ENCODE data around the gene ATP13A3.

Gene ATP13A3

DNA sequence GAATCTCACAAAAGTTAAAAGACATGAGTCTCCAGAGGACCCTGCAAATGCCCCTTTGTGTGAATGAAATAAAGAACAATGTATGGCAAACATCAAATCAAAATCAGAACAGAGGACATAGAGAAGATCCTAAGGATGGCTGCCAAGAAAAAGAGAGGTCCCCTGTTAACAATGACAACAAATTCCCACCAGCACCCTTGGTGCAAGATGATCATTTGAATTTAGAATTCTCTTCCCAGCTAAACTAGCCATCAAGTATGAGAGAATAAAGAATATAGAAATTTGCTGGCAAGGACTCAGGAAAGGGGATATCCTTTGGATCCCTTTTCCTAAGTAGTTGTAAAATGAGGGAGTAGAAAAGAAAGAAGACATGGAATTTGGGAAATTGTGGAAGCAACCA is 96.0 kb downstream of the ATP13A3 start:
- no peak for DNase-seq

DNA sequence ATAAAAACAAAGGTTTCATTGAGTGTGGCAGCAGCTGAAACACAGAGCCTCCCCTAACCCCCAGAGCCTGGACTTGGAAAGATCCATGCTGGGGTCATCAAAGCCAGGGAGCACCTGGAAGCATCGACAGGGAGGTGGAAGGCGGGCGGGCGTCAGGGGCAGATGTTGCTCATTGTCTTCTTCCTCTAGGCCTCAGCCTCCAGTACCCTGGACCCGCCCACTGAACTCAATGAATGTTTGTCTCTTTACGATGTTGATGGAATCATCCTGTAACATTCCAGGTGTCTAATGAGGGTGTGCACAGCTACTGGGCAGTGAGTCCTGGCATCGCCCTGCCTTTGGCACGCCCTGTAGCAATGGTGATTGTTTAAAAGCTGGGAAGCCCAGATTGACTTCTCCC is 97.5 kb downstream of the ATP13A3 start:
- no peak for DNase-seq

DNA sequence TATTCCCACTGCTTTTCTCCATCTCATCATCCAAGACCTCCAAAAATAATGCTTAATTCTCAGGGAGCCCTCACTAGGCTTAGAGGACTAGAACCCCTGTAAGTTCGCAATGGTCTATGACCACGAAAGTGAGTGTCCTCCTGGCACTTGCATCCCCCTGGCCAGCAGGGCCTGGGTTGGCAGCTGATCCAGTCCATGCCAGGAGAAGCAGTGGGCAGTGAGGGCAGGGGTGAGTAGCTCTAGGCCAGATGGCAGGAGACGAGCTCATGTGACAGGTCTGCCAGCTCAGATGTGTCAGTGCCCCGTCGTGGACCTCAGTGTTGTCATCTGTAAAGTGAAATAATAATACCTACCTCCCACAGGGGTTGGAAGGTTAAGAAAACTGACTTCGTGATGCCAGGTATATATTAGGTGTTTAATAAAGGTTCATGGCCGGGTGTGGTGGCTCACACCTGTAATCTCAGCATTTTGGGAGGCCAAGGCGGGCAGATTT is 98.8 kb downstream of the ATP13A3 start:
- no peak for DNase-seq

DNA sequence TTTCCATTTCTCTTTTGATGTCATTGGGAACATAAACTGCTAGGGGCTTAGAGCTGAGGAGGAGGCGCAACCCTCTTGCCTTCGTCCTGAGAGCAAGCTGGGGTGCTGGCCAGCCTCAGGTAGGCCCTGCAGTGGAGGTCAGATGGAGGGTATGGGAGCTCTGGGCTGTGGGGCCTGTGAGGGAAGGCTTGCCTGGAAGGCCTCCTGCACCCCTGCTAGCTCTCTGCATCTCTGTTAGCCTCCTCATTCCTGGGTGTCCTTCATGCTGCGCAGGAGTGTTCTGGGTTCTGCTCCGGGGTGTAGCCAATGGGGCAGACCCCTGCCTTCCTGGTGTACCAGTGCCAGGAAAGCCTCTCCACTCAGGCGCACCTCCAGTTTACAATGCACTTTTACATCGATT is 99.5 kb downstream of the ATP13A3 start:
- no peak for DNase-seq

DNA sequence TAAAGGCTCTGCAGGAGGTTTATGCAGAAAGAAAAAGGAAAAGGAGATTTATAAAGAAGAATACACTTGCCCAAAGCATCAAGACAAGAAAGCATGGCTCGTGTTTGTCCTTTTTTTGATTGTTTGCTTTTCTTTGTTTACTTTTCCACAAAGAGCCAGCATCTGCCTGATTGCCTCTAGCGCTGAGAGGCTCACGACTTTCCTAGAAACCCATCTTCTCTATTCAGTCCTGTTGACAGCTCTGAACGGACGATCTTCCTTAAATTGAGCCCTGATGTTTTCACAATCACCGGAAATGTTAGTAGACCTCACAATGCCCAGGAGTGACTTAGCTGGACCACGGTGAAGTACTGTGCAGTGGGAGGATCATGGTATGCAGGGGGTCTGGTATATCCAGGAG is 100.2 kb downstream of the ATP13A3 start:
- DNase-seq = no peak

DNA sequence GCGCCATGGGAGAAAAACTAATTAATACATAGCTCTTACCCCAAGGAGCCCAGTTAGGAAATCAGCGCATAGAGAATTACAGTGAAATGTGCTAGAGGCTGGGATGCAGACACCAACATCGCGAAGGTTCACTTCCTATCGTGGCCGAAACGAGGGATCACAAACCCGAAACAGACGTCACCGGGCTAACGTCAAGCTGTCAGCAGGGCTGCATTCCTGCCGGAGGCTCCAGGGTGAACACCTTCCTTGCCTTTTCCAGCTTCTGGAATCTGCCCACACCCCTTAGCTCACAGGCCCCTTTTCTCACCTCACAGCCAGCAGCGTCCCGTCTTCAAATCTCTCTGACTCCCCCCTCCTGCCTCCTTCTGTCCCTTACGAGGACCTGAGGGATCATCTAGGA is 100.7 kb downstream of the ATP13A3 start:
- no peak for DNase-seq

DNA sequence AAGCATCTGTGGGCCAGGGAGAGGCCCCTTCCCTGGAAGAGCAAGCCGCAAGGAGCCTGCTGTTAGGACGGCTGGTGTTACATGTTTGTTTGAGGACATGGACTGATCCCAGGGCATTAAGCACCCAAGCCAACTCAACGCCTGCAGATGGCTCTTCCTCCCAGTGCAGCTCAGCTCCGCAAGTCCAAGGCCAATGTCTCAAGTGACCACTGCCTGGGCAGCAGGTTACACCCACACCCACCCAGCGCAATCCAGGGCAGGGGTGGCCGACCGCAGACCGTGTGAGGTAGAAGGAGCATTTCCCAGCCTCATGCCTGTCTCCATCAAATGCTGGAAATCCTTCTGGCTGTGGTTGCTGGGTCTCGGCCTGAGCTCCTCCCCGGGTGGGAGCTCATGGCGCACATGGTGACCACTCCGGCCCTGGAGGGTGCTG is 102.2 kb downstream of the ATP13A3 start:
- DNase-seq = no peak

DNA sequence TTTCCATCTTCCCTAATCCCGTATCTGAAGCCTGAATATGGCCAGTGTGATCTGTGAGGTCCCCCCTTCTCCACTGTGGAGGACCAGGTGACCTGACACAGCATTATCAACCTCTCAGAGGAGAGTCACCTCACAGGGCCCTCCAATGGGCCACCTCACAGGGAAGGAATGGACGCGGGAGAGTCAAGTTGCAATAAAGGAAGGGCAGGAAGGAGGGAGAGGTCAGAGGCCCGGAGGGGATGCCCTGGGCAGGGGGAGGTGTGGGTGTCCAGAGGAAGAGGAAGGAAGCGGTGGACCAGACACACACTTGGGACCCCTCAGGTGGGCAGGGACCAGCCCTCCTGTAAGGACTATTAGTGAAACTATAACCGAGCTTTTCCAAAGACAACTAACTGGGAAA is 102.6 kb downstream of the ATP13A3 start:
- DNase-seq = no peak

DNA sequence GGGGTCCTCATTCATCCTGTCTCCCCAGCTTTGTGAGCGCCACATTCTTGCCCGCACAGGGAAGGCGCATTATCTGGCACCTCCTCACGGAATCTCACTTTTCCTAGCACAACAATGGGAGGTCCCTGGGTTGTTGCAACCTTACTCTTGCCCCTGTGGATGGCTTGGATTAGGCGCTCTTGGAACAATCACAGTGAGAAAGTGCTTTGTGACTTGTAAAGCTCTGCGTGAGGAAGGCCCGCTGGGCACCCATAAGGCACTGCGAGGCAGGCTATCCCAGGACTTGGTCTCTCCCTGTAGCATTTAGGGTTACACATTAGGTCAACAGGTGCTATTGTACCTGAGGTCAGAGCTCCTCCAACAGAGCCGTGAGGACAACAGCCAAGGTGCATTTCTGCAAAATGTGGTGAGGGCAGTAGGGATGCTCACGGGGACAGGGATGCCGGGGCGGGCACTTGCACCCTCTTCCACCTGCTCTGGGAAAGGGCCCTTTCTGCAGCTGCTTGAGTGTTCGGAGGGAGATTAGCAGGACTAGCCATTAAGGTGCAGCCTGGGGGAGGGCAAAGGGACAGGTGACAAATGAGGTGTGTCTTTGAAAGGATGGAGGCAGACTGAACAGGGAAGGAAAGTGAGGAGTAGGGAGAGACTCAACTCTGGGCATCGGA is 103.4 kb downstream of the ATP13A3 start:
- DNase-seq = no peak

DNA sequence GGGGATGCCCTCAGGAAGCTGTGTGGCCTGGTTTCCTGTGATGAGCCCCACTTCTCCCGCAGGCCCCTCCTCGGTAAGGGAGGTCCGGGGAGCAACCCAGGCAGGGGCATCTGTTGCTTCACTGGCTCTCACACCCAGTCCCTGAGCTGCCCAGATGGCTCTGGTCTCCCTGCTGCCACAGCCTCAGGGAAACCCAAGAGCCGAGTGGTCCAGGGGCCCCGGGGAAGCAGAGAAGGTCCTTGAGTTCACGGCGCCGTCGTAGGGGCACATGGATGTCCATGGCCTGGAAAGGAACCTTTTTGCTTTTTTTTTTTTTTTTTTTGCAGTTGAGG is 103.9 kb downstream of the ATP13A3 start:
- DNase-seq = no peak

DNA sequence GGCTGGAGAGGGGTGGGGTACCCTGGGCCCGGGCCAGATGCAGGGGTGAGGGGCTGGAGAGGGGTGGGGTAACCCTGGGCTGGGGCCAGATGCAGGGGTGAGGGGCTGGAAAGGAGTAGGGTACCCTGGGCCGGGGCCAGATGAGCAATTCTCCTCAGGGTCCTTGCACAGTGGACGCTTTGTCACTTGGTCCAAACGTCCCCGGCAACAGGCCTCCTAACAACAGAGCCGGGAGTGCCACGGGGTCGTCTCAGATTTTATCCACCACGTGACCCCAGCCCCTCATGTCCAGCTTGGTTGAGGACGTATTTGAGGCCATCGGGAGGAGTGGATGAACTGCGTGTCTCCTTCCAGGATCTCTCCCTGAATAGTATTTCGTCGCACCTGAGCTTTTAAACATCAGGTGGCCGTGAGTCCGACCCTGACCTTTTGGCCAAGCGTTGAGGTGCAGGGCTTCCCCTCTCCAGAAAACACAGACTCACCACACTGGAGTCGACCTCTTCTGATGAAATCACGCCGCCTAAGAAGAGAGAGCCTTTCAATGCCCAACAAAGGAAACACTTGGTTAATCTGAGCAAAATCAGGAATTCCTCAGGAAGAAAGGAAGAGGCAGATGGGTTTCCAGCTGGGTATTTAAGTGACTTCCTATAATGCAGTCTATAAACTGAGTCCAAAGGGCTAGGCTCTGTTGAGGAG is 104.5 kb downstream of the ATP13A3 start:
- no peak for DNase-seq

DNA sequence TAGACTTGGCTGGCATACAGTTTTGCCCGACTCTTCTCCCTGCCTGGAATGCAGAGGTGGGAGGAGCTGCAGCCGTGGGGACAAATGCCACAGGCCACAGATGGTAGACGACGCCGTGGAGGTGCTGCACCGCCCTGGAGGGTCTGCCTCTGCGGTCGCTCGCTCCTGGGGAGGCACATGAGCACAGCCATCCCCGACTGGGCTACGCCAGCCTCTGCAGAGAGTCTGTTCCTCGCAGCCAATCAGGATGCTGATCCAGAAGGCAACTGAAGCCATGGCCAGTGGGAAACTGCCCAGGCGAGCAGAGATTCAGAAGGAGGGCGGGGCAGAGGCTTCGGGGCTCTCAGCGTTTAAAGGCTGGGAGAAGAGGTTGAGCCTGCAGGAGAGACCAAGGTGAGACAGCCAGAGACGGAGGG is 105.3 kb downstream of the ATP13A3 start:
- no peak for DNase-seq

DNA sequence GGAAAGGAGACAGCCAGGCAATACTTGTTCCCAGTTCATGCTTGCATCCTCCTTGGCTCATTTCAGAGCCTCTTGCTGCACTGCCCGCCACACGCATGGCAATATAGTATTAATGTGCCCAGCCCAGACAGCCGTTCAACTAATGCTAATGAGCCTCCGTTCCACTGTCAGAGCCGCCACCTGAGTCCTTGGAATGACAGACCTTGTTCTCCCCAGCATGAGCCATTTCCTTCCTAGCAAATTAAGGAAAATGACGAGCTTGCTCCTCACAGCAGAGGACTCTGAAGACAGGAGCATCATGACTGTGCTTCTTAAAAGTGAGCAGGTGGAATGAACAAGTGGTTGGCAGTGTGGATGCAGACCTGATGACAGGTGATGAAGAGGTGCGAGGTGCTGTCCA is 106.5 kb downstream of the ATP13A3 start:
- DNase-seq = no peak

DNA sequence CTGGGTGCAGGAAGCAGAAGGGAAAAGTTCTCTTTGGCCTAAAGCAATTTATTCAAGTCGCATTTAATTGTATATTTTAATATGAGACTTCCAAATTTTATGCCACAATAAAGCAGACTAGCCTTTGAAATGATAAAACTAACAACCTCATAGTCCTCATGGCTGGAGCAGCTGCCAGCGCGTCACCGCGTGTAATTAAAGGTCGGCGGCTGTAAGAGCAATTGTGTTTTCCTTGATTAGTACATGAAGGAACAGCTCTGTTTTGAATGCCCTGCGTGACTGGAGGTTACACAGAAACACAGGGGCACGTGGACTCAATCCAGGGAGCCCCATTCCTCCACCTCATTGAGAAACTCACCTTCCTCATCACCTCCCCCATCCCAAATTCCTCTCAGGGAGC is 107.2 kb downstream of the ATP13A3 start:
- no peak for DNase-seq

DNA sequence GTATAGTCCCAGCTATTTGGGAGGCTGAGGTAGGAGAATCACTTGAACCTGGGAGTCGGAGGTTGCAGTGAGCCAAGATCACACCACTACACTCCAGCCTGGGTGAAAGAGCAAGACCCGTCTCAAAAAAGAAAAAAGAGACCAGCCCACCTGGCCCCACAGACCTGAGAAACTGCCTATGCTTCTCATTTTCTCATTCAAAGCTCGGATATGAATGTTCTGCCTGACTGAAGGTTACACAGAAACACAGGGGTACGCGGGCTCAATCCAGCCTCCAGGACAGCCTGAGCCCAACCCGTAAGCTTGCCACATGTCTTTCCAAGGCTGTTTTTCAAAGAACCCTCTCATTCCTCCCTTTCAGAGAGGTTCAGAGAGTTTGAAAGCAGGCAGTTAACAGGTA is 107.6 kb downstream of the ATP13A3 start:
- DNase-seq = no peak

DNA sequence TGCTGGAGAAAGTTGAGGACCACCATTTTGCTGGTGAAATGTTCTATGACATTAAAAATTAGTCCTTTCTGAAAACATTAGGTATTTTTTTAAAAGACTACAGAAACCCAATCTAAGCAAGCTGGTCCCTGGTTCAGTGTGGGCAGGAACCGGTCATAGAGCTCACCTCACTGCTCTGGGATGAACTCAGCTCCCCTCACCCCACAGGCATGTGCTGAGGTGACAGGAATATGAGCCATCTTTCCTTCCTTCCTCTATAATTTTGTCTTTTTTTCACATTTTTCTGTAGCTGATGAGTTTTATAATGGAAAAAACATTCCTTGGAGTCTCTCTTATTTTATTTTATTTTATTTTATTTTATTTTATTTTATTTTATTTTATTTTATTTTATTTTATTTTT is 109.1 kb downstream of the ATP13A3 start:
- no peak for DNase-seq

DNA sequence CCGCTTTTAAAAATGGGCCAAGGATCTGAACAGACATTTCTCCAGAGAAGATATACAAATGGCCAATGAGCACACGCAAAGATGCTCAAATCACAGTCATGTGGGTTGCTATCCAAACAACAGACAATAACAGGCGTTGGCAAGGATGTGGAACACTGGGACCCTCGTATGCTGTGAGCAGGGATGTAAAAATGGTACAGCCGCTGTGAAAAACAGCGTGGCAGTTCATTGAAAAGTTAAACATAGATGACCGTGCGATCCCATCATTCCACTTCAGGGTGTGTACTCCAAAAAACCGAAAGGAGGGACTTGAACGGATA is 110.6 kb downstream of the ATP13A3 start:
- no peak for DNase-seq

DNA sequence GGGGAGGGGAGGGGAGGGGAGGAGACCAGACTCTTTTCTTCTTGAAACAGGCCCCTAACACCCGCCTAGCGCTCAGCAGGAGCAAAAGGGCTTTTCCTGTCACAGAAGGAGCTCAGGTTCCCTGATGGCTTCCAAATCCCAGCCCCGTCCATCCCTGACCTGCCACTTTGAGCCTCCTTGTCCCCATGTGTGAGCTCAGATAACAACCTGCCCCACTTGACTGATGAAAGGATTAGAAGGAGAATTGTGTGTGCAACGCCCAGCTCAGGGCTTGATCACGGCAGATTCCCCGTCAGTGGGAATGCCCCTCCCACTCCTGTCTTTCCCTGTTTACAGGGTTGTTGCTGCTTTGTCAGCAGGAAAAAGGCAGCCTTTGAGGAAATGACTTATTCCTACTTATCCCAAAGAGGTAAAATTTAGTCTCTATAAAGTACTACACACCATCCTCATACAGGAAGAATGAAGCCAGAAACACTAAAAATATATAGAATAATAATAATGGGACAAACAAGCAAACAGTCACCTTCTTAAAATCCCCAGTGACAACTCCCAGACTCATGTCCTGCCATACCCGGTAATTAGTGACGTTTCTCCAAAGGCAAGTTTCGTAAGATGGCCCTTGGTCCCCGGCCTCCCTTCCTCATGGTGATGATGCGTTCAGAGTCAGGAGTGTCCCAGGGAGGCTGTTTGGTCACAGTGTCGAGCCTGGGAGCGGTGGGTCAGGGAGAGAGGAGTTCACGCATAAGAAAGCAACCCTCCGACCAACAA is 111.1 kb downstream of the ATP13A3 start:
- no peak for DNase-seq

DNA sequence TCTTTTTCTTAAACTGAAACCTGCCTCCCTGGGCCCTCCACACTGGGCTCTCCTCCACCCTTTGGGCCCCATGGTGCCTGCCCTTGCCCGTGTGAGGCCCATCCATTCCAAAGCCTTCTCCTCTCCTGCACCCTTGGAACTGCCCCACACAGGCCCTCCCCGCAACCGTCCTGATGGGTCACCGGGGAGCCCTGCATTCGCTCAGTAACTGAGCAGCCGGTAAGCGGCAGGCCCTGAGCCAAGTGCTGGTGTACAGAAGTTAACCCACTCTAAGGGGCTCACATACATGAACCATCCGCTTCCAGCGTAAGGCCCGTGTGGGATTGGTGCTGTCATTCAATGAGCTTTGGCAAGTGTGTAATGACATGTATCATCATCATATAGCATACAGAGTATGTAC is 111.9 kb downstream of the ATP13A3 start:
- DNase-seq = no peak

DNA sequence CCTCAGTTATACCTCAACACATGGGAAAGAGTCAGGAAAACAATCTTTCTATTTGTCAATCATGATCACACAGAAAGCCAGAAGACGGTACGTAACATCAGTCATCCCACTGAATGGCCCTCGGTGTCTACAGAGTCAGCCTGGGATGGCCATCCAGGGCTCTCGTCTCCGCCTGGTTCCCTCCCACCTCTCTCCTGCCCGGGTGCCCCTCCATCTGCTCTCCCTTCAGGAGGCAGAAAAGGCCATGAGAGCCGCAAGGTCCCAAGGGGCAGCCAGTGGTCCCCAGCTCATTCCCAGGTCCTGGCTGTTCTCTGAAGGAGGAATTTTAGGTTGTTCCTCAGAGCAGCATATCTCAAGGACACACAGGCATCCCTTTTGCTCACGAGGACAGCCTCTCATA is 112.9 kb downstream of the ATP13A3 start:
- no peak for DNase-seq

DNA sequence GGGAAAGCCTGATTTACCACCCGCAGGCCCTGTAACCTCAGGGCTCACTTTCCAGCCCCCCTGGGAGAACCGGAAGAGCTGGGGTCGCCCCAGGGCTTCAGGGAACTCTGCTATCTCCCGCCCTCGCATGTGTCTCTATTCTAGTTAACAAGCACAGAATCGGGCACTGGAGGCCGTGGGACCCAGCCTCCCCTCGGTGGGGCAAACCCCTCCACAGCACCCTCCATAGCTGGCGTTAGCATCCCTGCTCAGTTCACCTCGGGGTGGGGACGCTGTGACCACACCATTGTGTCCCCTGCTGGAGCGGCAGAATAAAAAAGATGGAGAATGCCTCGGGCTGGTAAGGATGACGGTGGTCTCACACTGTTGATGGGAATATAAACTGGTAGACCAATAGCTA is 113.8 kb downstream of the ATP13A3 start:
- no peak for DNase-seq

DNA sequence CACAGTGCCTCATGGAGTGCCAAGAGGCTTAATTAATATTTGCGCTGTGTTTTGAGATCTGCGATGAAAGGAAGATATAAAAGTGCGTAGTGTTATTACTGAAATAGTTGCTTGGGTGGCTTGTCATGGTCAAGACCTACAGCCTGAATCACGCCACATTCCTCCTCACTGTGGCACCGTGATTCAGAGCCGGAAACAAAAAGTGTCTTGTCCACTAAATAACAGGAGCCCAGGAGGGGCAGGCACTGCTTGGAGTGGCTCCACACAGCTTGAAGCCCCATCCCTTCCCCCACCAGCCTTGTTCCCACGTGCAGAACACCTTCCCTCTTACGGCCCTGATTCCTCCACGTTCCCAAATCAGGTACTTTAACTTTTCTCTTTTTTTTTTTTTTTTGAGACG is 116.0 kb downstream of the ATP13A3 start:
- no peak for DNase-seq

DNA sequence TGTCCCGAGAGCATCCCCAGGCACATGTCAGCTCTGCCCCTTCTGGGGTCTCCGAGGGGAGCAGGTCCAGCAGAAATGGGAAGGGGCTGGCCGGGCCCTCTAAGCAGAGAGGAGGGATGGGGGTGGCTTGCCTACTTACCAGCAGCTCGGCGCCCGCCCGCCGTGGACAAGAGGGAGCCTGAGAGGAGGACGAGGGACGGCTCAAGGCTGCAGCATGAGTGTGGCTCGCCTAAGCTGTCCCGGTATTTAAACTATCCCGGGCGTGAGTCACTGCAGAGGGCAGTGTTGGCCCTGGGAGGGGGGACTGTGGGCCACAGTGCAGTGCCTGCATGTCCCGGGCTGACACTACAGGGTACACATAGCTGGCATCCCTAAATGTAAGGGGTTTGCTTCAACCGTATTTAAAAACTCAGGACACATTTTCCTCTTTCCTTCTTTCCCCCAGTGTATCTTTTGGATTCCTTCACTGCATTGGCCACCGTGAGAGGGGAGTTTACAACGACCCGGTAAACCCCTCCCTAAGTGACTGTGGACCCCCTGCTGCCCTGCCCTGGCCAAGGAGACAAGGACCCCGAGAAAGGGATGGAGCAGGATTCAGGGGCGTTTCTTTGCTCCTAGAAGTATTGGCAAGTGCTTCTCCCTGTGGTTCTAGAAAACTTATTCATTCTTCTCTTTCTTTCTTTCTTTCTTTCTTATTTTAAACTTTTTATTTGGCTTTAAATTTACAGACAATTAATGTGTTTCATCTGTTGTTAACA is 117.1 kb downstream of the ATP13A3 start, which contains the start of gene LRRC15:
LRRC15 (minus strand) TSS at position 222 of the 758 bp plus-strand sequence. CDS start 8,700 bp downstream, outside the sequence.
- peak; percentile 64 for DNase-seq

All from fibroblast of upper back skin (primary cell).